A673 (cell line): ENCODE results near the gene SLC24A2.

ENCODE experiments used
- CTCF ChIP-seq: fragments of 300-800, 200-600 bp; sonication (generic); conservative IDR thresholded peaks from 2 replicates; pipeline ENCODE4 v1.5.1; 2017; ENCODE audit warnings: low read depth, mild to moderate bottlenecking, antibody characterized with exemption, low read length, moderate library complexity, mixed read lengths
- EZH2 ChIP-seq: fragments of 200-600 bp; sonication (generic); IDR thresholded peaks from 2 replicates; pipeline ENCODE4 v1.6.1; 2017; ENCODE audit warnings: borderline replicate concordance, low read depth, mild to moderate bottlenecking, mixed read lengths, antibody characterized with exemption, low read length; ENCODE audit not compliant: poor library complexity, severe bottlenecking

DNA sequence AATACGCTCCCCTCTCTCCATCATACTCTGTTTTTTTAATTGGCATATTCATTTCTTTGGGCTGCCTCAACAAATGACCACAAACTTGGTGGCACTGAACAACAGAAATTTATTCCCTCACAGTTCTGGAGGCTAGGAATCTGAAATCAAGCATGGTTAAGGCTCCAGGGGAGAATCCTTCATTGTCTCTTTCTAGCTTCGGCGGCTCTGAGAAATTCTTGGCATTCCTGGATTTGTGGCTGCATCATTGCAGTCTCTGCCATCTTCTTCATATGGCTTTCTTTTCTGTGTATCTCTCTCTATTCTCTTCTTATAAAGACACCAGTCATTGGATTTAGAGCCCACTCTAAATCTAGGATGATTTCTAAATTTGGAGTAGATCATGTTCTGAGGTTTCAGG lies 10.9 kb upstream of the SLC24A2 start:
- TF ChIP-seq CTCF = no peak
- no peak for TF ChIP-seq EZH2
